K562 (cell line): ENCODE results near the gene MFSD12. TPM values are rescaled to one million over a fixed set of nuclear protein-coding genes. Genes with fewer than 3 reads are reported as not detected.

Source experiments
- FOXJ3 ChIP-seq: sonication (generic); formaldehyde crosslinking; IDR thresholded peaks from 2 replicates; pipeline ENCODE4 v1.4.0; 2020; ENCODE audit warnings: mild to moderate bottlenecking, missing genetic modification reagents
- HNRNPL ChIP-seq: fragments of 200-400 bp; formaldehyde crosslinking; IDR thresholded peaks from 2 replicates; pipeline ENCODE4 v1.6.1; 2017; ENCODE audit warnings: low read depth, mild to moderate bottlenecking, low read length
- JUND ChIP-seq, 2 experiments: IDR thresholded peaks; 2 replicates in 1 of 2; 3 replicates in 1 of 2; pipeline ENCODE4 v1.6.1; 2011; ENCODE audit warnings: borderline replicate concordance in 2 of 2, low read depth in 2 of 2, low read length in 2 of 2, improper control_type of control experiment in 1 of 2, missing biosample characterization in 1 of 2, missing genetic modification characterization in 1 of 2, missing genetic modification reagents in 1 of 2
- MAFF ChIP-seq: IDR thresholded peaks from 2 replicates; pipeline ENCODE4 v1.6.1; 2012; ENCODE audit warnings: low read length, improper control_type of control experiment
- NFIC ChIP-seq: fragments of 450-650 bp; IDR thresholded peaks from 2 replicates; pipeline ENCODE4 v1.6.1; 2017; ENCODE audit warnings: mild to moderate bottlenecking, inconsistent platforms
- NR2C2 ChIP-seq, 2 experiments: fragments of 200-800 bp in 1 of 2; sonication (Bioruptor generic) in 1 of 2; sonication (generic) in 1 of 2; formaldehyde crosslinking in 1 of 2; IDR thresholded peaks; 2 replicates each; pipeline versions ENCODE4 v1.6.1 to v1.8.0; 2016 to 2022; ENCODE audit warnings: mild to moderate bottlenecking in 1 of 2, missing compliant biosample characterization in 1 of 2, missing genetic modification characterization in 1 of 2, missing genetic modification reagents in 1 of 2
- OTX1 ChIP-seq: fragments of 450-650 bp; formaldehyde crosslinking; IDR thresholded peaks from 2 replicates; pipeline ENCODE4 v1.4.0; 2022; ENCODE audit warnings: mild to moderate bottlenecking
- RBFOX2 ChIP-seq: fragments of 200-400 bp; formaldehyde crosslinking; IDR thresholded peaks from 2 replicates; pipeline ENCODE4 v1.6.1; 2017; ENCODE audit warnings: low read depth, mild to moderate bottlenecking, low read length, moderate library complexity
- SOX6 ChIP-seq: fragments of 450-650 bp; IDR thresholded peaks from 2 replicates; pipeline ENCODE4 v1.6.1; 2014; ENCODE audit warnings: mild to moderate bottlenecking
- TRIM24 ChIP-seq, 2 experiments: fragments of 450-650 bp; IDR thresholded peaks; 2 replicates each; pipeline ENCODE4 v1.6.1; 2016
- ZNF41 ChIP-seq: fragments of 250-450 bp; sonication (Bioruptor Pico); conservative IDR thresholded peaks from 2 replicates; pipeline ENCODE4 v1.4.0; 2020; ENCODE audit warnings: mild to moderate bottlenecking
- ZNF668 ChIP-seq: fragments of 250-450 bp; sonication (Bioruptor Pico); IDR thresholded peaks from 2 replicates; pipeline ENCODE4 v1.8.0; 2022; ENCODE audit warnings: mild to moderate bottlenecking, inconsistent platforms
- ZSCAN29 ChIP-seq: fragments of 450-650 bp; IDR thresholded peaks from 2 replicates; pipeline ENCODE4 v1.6.1; 2017
- polyA plus RNA-seq, 8 experiments: library from polyadenylated mRNA; depleted of rRNA in 4 of 8; stranded (reverse) in 5 of 8; unstranded in 3 of 8; fragments of >200 nt; fragmentation: Nextera tagmentation in 2 of 8; fragmentation: Illumina TruSeq in 1 of 8; extraction: Ambion mirVana in 2 of 8; extraction: Trizol in 1 of 8; gene quantifications; 2 replicates each; pipeline versions ENCODE4 v1.2.1 to v1.2.3, GENCODE V29; 2011 to 2014; ENCODE audit warnings: inconsistent platforms in 1 of 8, missing spikeins in 1 of 8
- total RNA-seq, 7 experiments: library from RNA; depleted of rRNA in 6 of 7; stranded (reverse); fragments of >200 nt in 6 of 7; fragmentation: Illumina TruSeq in 2 of 7; extraction: Trizol in 2 of 7; gene quantifications; 2 replicates each; pipeline versions ENCODE4 v1.2.1 to v1.2.3, GENCODE V29; 2011 to 2021; ENCODE audit warnings: low replicate concordance in 1 of 7
- TF ChIP-seq, protein P1 (sequence below): sonication (generic); formaldehyde crosslinking; IDR thresholded peaks from 2 replicates; pipeline ENCODE4 v1.8.0; 2022; ENCODE audit warnings: mild to moderate bottlenecking, missing genetic modification reagents
- TF ChIP-seq, protein P2 (sequence below), 2 experiments: fragments of 150-350 bp in 1 of 2; IDR thresholded peaks; 2 replicates each; pipeline ENCODE4 v1.6.1; 2012 to 2016; ENCODE audit warnings: low read depth in 2 of 2, low read length in 2 of 2, mild to moderate bottlenecking in 1 of 2, moderate library complexity in 1 of 2
- TF ChIP-seq, protein P3 (sequence below), 2 experiments: IDR thresholded peaks in 1 of 2; conservative IDR thresholded peaks in 1 of 2; 2 replicates each; pipeline ENCODE4 v1.6.1; 2016; ENCODE audit warnings: low read depth in 2 of 2, mild to moderate bottlenecking in 1 of 2, missing compliant biosample characterization in 1 of 2, missing genetic modification characterization in 1 of 2, moderate library complexity in 1 of 2

The MFSD12 gene
- total and polyA plus RNA-seq, 9 of the 15 experiments (the other 6 are each of a cell fraction or from before 2014, with no cell fraction given), result 0.69 to 112 (median 31.8) TPM

- TF ChIP-seq NFIC, result peak; percentile 33; the same call in 1 of the 2 replicates
- TF ChIP-seq MAFF, result 0 out of 2 replicates have a peak, but pooled peaks have one; percentile 25
- no peak for TF ChIP-seq NR2C2 (CRISPR knock-in tag; IDR thresholded peaks at IDR 0.05)
- peak; percentile 66 for TF ChIP-seq NR2C2 (tag; IDR thresholded peaks at IDR 0.05)
- peak; percentile 79; the same call in 1 of the 2 replicates for TF ChIP-seq ZSCAN29
- TF ChIP-seq HNRNPL, result no peak
- TF ChIP-seq, protein P1, sequence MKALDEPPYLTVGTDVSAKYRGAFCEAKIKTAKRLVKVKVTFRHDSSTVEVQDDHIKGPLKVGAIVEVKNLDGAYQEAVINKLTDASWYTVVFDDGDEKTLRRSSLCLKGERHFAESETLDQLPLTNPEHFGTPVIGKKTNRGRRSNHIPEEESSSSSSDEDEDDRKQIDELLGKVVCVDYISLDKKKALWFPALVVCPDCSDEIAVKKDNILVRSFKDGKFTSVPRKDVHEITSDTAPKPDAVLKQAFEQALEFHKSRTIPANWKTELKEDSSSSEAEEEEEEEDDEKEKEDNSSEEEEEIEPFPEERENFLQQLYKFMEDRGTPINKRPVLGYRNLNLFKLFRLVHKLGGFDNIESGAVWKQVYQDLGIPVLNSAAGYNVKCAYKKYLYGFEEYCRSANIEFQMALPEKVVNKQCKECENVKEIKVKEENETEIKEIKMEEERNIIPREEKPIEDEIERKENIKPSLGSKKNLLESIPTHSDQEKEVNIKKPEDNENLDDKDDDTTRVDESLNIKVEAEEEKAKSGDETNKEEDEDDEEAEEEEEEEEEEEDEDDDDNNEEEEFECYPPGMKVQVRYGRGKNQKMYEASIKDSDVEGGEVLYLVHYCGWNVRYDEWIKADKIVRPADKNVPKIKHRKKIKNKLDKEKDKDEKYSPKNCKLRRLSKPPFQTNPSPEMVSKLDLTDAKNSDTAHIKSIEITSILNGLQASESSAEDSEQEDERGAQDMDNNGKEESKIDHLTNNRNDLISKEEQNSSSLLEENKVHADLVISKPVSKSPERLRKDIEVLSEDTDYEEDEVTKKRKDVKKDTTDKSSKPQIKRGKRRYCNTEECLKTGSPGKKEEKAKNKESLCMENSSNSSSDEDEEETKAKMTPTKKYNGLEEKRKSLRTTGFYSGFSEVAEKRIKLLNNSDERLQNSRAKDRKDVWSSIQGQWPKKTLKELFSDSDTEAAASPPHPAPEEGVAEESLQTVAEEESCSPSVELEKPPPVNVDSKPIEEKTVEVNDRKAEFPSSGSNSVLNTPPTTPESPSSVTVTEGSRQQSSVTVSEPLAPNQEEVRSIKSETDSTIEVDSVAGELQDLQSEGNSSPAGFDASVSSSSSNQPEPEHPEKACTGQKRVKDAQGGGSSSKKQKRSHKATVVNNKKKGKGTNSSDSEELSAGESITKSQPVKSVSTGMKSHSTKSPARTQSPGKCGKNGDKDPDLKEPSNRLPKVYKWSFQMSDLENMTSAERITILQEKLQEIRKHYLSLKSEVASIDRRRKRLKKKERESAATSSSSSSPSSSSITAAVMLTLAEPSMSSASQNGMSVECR (CRISPR knock-in tag), result no peak
- TF ChIP-seq SOX6, result peak; percentile 56; the same call in 1 of the 2 replicates
- TF ChIP-seq ZNF41 (CRISPR knock-in tag), result no peak
- TF ChIP-seq TRIM24 (IDR thresholded peaks at IDR 0.05), result peak; percentile 25 to 52; a peak in 2 of 4 replicates
- TF ChIP-seq JUND (IDR thresholded peaks at IDR 0.05; ENCODE audit: borderline replicate concordance, low read depth, low read length), result peak; percentile 91
- peak; percentile 89; the same call in 2 of the 3 replicates for TF ChIP-seq JUND (tag; IDR thresholded peaks at IDR 0.05; ENCODE audit: borderline replicate concordance, low read depth, low read length)
- TF ChIP-seq ZNF668 (CRISPR knock-in tag), result no peak
- no peak for TF ChIP-seq FOXJ3 (CRISPR knock-in tag)
- no peak for TF ChIP-seq RBFOX2
- TF ChIP-seq, protein P2, sequence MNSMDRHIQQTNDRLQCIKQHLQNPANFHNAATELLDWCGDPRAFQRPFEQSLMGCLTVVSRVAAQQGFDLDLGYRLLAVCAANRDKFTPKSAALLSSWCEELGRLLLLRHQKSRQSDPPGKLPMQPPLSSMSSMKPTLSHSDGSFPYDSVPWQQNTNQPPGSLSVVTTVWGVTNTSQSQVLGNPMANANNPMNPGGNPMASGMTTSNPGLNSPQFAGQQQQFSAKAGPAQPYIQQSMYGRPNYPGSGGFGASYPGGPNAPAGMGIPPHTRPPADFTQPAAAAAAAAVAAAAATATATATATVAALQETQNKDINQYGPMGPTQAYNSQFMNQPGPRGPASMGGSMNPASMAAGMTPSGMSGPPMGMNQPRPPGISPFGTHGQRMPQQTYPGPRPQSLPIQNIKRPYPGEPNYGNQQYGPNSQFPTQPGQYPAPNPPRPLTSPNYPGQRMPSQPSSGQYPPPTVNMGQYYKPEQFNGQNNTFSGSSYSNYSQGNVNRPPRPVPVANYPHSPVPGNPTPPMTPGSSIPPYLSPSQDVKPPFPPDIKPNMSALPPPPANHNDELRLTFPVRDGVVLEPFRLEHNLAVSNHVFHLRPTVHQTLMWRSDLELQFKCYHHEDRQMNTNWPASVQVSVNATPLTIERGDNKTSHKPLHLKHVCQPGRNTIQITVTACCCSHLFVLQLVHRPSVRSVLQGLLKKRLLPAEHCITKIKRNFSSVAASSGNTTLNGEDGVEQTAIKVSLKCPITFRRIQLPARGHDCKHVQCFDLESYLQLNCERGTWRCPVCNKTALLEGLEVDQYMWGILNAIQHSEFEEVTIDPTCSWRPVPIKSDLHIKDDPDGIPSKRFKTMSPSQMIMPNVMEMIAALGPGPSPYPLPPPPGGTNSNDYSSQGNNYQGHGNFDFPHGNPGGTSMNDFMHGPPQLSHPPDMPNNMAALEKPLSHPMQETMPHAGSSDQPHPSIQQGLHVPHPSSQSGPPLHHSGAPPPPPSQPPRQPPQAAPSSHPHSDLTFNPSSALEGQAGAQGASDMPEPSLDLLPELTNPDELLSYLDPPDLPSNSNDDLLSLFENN (IDR thresholded peaks at IDR 0.05; ENCODE audit: low read depth in 2 of 2, low read length in 2 of 2), result no peak
- TF ChIP-seq OTX1 (CRISPR knock-in tag), result no peak
- TF ChIP-seq, protein P3, sequence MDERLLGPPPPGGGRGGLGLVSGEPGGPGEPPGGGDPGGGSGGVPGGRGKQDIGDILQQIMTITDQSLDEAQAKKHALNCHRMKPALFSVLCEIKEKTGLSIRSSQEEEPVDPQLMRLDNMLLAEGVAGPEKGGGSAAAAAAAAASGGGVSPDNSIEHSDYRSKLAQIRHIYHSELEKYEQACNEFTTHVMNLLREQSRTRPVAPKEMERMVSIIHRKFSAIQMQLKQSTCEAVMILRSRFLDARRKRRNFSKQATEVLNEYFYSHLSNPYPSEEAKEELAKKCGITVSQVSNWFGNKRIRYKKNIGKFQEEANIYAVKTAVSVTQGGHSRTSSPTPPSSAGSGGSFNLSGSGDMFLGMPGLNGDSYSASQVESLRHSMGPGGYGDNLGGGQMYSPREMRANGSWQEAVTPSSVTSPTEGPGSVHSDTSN (CRISPR knock-in tag; IDR thresholded peaks at IDR 0.05; ENCODE audit: low read depth), result no peak
- TF ChIP-seq, protein P3 (tag; conservative IDR thresholded peaks at IDR 0.05; ENCODE audit: low read depth), result peak; percentile 52
Observed at GRCh38 chr19:3580156-3580934, 23.0 kb upstream of the MFSD12 start (continued).
